GM13976 (cell line): Measurements from ENCODE around the gene C16orf82.

Experiments
- DNase-seq: peaks from one replicate; pipeline ENCODE4 v3.0.0; 2012; ENCODE audit warnings: low spot score
- in situ Hi-C: fragments of 300-500 bp; cut with MboI; formaldehyde crosslinking; loops from one replicate; pipeline ENCODE4 v1.12.0; 2022; ENCODE audit warnings: low sequenced_read_pairs, mixed read lengths, inconsistent platforms; ENCODE audit not compliant: unreplicated experiment
- TF ChIP-seq, protein P1 (sequence below): IDR thresholded peaks from 2 replicates; pipeline ENCODE4 v1.5.1; 2012; ENCODE audit warnings: borderline replicate concordance, mild to moderate bottlenecking; ENCODE audit not compliant: insufficient read depth; ENCODE audit errors: extremely low read depth, missing control alignments, control extremely low read depth

Gene C16orf82

DNA sequence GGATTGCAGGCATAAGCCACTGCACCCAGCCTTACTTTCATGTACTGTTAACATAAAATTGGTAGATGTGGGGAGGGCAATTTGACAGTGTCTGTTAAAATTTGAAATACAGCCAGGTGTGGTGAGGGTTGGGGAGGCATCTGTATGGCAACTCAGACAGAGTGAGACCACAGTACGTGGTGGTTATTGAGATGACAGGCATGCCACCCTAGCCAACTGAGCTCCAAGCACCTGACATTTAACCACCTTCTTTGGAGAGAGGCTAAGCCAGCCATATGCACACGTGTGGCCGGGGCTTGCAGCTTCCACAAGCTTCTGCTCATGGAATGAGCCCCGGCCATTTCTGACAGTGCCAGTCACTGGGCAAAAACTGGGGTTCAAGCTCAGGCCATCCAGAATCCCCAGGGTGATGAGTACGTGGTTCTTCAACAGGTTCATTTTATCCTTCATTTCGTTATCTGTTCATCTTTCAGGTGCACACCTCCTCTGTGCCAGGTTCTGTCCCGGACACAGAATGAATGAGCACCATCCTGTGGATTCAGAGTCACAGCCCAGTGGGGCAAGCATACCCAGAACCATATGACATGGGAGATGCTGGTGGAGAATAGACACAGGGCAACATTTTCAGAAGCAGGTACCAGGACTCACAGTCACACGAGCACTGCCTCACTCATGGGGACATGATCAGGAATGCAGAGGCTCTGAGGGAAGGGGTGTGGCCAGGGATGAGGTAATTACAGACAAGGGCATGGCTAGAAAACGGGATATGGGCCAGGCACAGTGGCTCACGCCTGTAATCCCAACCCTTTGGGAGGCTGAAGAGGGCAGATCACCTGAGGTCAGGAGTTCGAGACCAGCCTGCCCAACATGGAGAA lies 36.2 kb downstream of the C16orf82 start:
- in situ Hi-C loops: loop anchor here (25.0 kb wide), 1 partner anchor 1266 kb away; no protein-coding TSS in a partner anchor
- TF ChIP-seq, protein P1, sequence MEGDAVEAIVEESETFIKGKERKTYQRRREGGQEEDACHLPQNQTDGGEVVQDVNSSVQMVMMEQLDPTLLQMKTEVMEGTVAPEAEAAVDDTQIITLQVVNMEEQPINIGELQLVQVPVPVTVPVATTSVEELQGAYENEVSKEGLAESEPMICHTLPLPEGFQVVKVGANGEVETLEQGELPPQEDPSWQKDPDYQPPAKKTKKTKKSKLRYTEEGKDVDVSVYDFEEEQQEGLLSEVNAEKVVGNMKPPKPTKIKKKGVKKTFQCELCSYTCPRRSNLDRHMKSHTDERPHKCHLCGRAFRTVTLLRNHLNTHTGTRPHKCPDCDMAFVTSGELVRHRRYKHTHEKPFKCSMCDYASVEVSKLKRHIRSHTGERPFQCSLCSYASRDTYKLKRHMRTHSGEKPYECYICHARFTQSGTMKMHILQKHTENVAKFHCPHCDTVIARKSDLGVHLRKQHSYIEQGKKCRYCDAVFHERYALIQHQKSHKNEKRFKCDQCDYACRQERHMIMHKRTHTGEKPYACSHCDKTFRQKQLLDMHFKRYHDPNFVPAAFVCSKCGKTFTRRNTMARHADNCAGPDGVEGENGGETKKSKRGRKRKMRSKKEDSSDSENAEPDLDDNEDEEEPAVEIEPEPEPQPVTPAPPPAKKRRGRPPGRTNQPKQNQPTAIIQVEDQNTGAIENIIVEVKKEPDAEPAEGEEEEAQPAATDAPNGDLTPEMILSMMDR: no peak
- DNase-seq: no peak

DNA sequence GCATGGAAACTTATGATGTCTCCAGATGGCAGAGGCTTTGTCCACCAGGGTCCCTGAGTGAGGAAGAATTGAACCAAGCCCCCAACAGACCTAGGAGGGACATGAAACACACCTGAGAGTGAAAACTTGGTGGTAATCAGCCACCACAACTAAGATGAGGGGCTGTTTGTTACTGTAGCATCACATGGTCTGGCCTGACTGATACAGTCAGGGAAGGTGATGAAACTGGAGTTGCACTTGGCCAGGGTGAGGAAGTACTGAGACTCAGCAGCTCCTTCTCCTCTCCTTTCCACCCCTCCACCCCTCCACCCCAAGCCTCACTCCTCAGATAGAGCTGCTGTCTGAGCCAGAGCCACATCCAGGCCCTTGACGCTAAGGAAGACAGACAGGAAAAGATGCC lies 37.2 kb downstream of the C16orf82 start:
- in situ Hi-C loops: loop anchor here (25.0 kb wide), 1 partner anchor 1267 kb away; no protein-coding TSS in a partner anchor
- TF ChIP-seq, protein P1: no peak
- DNase-seq: no peak

DNA sequence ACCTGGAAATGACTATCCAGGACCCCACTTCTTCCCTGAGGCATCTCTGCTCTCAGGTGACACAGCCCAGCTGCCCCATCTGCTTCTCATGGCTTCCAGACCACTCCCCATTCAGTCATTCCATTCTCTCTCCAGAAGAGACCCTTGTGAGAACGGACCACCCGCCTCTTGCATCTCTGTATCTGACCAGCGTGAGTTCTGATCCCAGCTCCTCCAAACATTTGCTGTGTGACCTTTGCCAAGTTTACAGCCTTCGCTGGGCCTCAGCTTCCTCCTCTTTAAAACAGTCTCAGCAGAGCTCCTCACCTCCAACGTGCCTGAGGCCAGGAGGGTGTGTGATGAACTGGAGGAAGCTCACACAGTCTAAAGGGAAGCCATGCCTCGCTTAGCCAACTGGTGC lies 39.6 kb downstream of the C16orf82 start:
- TF ChIP-seq, protein P1: no peak
- DNase-seq: no peak
- in situ Hi-C loops: loop anchor here (25.0 kb wide), 1 partner anchor 1269 kb away; no protein-coding TSS in a partner anchor

DNA sequence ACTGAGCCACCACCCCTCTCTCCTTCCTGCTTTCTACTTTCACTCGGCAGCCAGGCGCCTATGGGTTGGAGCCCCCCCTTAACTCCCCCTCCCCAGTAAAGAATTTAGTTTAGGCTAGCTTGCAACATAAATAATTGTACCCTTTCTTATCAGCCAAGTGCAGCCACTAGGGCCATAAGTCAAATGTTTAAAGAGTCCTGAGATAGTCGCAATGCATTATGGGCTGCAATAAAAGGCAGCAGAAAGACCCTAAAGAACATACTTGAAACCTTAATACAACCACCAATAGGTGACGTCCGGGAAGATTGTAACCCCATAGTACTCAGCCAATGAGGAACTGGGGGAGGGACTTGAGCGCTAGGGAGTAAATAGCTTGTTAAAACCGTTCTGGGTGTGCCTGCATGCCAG lies 40.5 kb downstream of the C16orf82 start:
- in situ Hi-C loops: loop anchor here (25.0 kb wide), 1 partner anchor 1270 kb away; no protein-coding TSS in a partner anchor
- TF ChIP-seq, protein P1: no peak
- DNase-seq: no peak

DNA sequence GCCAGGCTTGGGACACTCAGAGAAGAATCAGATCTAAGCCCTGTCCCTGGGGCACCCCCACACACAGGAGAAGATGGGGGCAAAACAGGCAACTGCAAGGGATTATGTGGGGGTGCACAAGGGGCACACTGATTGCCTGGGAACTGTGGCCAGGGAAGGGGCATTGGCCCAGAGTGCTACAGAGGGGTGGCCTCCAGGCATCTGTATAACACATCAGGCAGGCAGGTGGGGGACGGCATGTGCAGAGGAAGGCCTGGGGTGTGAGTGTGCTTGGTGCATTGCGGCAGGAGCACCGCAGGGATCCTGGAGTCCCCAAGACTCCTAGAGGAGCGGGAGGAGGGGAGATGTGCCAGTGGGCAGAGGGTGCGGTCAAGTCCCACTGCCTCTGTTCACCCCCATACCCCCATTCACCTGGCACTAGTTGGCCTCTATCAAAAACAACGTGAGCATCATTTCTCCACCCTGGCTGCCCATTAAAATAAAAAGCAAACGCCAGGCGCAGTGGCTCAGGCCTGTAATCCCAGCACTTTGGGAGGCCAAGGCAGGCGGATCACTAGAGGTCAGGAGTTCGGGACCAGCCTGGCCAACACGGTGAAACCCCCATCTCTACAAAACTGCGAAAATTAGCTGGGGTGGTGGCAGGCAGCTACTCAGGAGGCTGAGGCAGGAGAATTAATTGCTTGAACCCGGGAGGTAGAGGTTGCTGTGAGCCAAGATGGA lies 41.5 kb downstream of the C16orf82 start:
- in situ Hi-C loops: loop anchor here (25.0 kb wide), 1 partner anchor 1271 kb away; no protein-coding TSS in a partner anchor
- TF ChIP-seq, protein P1: no peak
- no peak for DNase-seq
